Tibial artery (tissue), 4 donors: ENCODE data around the gene GNL3.

Experiments used
- DNase-seq, 2 donors: peaks; one replicate each; pipeline ENCODE4 v3.0.0-alpha.2; 2019
- H3K27ac ChIP-seq, 2 donors: fragments of 200-600 bp; sonication (generic) in 1 of 2; 1 replicate in 1 of 2; 2 replicates in 1 of 2; pipeline ENCODE4 v1.5.1; 2018 to 2019; ENCODE audit warnings: mild to moderate bottlenecking in 1 of 2
- H3K27me3 ChIP-seq, 2 donors: fragments of 200-600 bp; sonication (generic) in 1 of 2; one replicate each; pipeline versions ENCODE4 v1.5.1 to v1.6.0; 2016 to 2019
- H3K36me3 ChIP-seq, 3 donors: fragments of 200-600 bp; sonication (generic) in 2 of 3; one replicate each; pipeline ENCODE4 v1.5.1; 2016 to 2019; ENCODE audit warnings: mild to moderate bottlenecking in 2 of 3
- H3K4me1 ChIP-seq, 4 donors: fragments of 200-600 bp; sonication (generic) in 2 of 4; 1 replicate in 3 of 4; 2 replicates in 1 of 4; pipeline ENCODE4 v1.5.1; 2016 to 2019
- H3K4me3 ChIP-seq, 2 donors: fragments of 200-600 bp; sonication (generic) in 1 of 2; 1 replicate in 1 of 2; 2 replicates in 1 of 2; pipeline ENCODE4 v1.5.1; 2018 to 2019; ENCODE audit warnings: mild to moderate bottlenecking in 2 of 2
- H3K9me3 ChIP-seq, 3 donors: fragments of 200-600 bp; sonication (generic) in 1 of 3; one replicate each; pipeline ENCODE4 v1.5.1; 2016 to 2019
- intact Hi-C: fragments of 100-400 bp; cut with DNase I; formaldehyde crosslinking; loops from one replicate; pipeline ENCODE4 v1.15.0; 2023; ENCODE audit warnings: low total_unique reads
- TF ChIP-seq, protein P1 (sequence below), 2 experiments: fragments of 200-600 bp in 1 of 2; fragments of 450-650 bp in 1 of 2; IDR thresholded peaks; one replicate each; pipeline ENCODE4 v1.5.1; 2017 to 2019; ENCODE audit warnings: antibody characterized with exemption in 2 of 2, mild to moderate bottlenecking in 1 of 2, moderate library complexity in 1 of 2

GNL3 gene

GRCh38 chr3:52743721-52744120, 57.9 kb downstream of the GNL3 start:
- no peak overlapping the region for H3K4me3 ChIP-seq
- no peaks in the 10 kb centered on the region for H3K4me1 ChIP-seq
- DNase-seq: no peak
- intact Hi-C loops: loop anchor here (2.0 to 5.0 kb wide), 2 partner anchors 189 to 329 kb away; no protein-coding TSS in a partner anchor
- no peaks in the 10 kb centered on the region for H3K27me3 ChIP-seq
- no peak overlapping the region for H3K27ac ChIP-seq
- H3K36me3 ChIP-seq: peaks cover 56 to 98% (median 87%) of the 10 kb centered on the region in 3 donors
- TF ChIP-seq, protein P1, sequence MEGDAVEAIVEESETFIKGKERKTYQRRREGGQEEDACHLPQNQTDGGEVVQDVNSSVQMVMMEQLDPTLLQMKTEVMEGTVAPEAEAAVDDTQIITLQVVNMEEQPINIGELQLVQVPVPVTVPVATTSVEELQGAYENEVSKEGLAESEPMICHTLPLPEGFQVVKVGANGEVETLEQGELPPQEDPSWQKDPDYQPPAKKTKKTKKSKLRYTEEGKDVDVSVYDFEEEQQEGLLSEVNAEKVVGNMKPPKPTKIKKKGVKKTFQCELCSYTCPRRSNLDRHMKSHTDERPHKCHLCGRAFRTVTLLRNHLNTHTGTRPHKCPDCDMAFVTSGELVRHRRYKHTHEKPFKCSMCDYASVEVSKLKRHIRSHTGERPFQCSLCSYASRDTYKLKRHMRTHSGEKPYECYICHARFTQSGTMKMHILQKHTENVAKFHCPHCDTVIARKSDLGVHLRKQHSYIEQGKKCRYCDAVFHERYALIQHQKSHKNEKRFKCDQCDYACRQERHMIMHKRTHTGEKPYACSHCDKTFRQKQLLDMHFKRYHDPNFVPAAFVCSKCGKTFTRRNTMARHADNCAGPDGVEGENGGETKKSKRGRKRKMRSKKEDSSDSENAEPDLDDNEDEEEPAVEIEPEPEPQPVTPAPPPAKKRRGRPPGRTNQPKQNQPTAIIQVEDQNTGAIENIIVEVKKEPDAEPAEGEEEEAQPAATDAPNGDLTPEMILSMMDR (IDR thresholded peaks at IDR 0.05): no peak
- no peaks in the 10 kb centered on the region for H3K9me3 ChIP-seq
